ENCODE data around the gene NSMF. TPM values are rescaled to one million over a fixed set of nuclear protein-coding genes. Genes with fewer than 3 reads are reported as not detected.

The NSMF gene
- total RNA-seq, 1 donor from 2014 or later: 24.7 TPM

- Mint-ChIP-seq H3K36me3 (ENCODE audit: low read depth) (no peaks in the 10 kb centered on the region), H3K27me3 (peaks cover 8% of the 10 kb centered on the region), H3K4me1 (peaks cover 6% of the 10 kb centered on the region), H3K9me3 (no peaks in the 10 kb centered on the region), H3K27ac (no peak overlapping the region), H3K4me3 (no peak overlapping the region)
- intact Hi-C loops (cut with micrococcal nuclease): no loop called here
- CTCF ChIA-PET: interaction anchor here (1.8 kb wide), 1 partner anchor 24 kb away, joined by 7 read pairs; the partner anchor contains the start of genes EXD3 and NOXA1
- POLR2A ChIA-PET: interaction anchor here (0.8 kb wide), 1 partner anchor 12 kb away, joined by 4 read pairs; the partner anchor contains the start of gene NSMF
- no peak for DNase-seq
- TF ChIP-seq, protein P1, sequence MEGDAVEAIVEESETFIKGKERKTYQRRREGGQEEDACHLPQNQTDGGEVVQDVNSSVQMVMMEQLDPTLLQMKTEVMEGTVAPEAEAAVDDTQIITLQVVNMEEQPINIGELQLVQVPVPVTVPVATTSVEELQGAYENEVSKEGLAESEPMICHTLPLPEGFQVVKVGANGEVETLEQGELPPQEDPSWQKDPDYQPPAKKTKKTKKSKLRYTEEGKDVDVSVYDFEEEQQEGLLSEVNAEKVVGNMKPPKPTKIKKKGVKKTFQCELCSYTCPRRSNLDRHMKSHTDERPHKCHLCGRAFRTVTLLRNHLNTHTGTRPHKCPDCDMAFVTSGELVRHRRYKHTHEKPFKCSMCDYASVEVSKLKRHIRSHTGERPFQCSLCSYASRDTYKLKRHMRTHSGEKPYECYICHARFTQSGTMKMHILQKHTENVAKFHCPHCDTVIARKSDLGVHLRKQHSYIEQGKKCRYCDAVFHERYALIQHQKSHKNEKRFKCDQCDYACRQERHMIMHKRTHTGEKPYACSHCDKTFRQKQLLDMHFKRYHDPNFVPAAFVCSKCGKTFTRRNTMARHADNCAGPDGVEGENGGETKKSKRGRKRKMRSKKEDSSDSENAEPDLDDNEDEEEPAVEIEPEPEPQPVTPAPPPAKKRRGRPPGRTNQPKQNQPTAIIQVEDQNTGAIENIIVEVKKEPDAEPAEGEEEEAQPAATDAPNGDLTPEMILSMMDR (IDR thresholded peaks at IDR 0.05): no peak
- no peak for ATAC-seq (ENCODE audit: low read depth)
Observed at GRCh38 chr9:137446851-137447471, 12.2 kb downstream of the NSMF start.

DNA sequence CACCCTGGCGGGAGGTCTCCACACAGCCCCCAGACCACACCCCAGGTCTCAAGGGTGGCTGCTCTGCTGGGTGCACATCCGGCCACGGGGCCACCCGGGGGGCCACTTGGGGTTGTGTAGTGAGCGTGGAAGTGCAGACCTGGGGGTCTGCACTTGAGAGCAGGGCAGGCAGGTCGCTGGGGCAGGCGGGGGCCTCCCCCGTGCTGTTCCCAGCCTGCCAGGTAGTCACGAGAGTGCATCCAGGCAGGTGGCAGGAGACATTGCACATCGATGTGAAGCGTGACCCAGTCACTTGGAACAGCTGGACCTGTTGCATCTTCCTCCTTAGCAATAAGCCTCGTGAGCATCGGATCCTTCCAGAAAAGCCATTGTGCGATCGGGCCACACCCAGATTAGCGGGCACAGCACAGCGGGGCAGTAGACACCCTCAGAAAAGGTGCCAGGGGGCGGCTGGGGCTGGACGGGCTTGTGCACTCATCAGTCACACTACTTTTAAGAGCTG, 13.2 kb downstream of the NSMF start:
- ChIA-PET POLR2A (interaction anchor here (0.5 to 0.8 kb wide), 2 partner anchors 13 to 85 kb away, joined by 3 to 4 read pairs; partner anchors contain the start of gene NSMF), CTCF (interaction anchor here (0.9 to 1.8 kb wide), 2 partner anchors 23 to 209 kb away, joined by 3 to 7 read pairs; partner anchors contain the start of genes EXD3 and NOXA1)
- H3K4me3 Mint-ChIP-seq: no peak overlapping the region
- no peaks in the 10 kb centered on the region for H3K36me3 Mint-ChIP-seq (ENCODE audit: low read depth)
- H3K27me3 Mint-ChIP-seq: peaks cover 9% of the 10 kb centered on the region
- no peaks in the 10 kb centered on the region for H3K9me3 Mint-ChIP-seq
- H3K27ac Mint-ChIP-seq: no peak overlapping the region
- ATAC-seq (ENCODE audit: low read depth): no peak
- DNase-seq: no peak
- intact Hi-C loops (cut with micrococcal nuclease): loop anchor here (1.0 to 2.0 kb wide), 4 partner anchors 23 to 210 kb away; partner anchors contain the start of genes EXD3, NOXA1 and NRARP
- TF ChIP-seq, protein P1 (IDR thresholded peaks at IDR 0.05): no peak
- H3K4me1 Mint-ChIP-seq: peaks cover 8% of the 10 kb centered on the region

DNA sequence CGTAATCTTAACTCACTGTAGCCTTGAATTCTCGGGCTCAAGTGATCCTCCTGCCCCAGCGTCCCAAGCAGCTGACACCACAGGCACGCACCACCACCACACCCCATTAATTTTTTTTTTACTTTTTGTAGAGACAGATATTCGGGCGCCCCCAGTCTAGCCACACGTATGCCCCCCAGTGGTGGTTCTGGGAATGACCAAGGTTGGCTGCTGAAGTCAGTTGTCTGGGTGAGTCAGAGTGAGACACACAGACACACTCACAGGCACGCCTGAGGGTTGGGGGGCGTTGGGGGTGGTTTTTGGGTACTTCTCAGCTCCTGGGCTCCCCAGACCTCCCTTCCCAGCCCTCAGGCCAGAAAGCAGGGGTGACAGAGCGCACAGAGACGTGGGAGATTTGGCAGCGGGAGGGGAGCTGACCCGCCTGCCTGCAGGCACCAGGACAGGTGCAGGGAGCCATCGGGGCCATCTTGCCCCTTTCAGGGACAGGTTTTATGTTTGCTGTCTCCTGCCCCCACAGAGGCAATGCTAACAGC, 13.8 kb downstream of the NSMF start:
- intact Hi-C loops (cut with micrococcal nuclease): loop anchor here (1.0 to 2.0 kb wide), 4 partner anchors 22 to 209 kb away; partner anchors contain the start of genes EXD3, NOXA1 and NRARP
- H3K36me3 Mint-ChIP-seq (ENCODE audit: low read depth): no peaks in the 10 kb centered on the region
- CTCF ChIA-PET: interaction anchor here (0.5 to 1.8 kb wide), 4 partner anchors 22 to 210 kb away, joined by 3 to 7 read pairs (median 3); partner anchors contain the start of genes EXD3, NOXA1 and TOR4A
- no peaks in the 10 kb centered on the region for H3K9me3 Mint-ChIP-seq
- peak overlapping the region; percentile 24 for H3K4me3 Mint-ChIP-seq
- POLR2A ChIA-PET: no interaction called here
- peaks cover 9% of the 10 kb centered on the region for H3K27me3 Mint-ChIP-seq
- TF ChIP-seq, protein P1 (IDR thresholded peaks at IDR 0.05): peak; percentile 89
- ATAC-seq (ENCODE audit: low read depth) (peak; percentile 94), DNase-seq (peak; percentile 73)
- H3K4me1 Mint-ChIP-seq: peaks cover 8% of the 10 kb centered on the region
- no peak overlapping the region for H3K27ac Mint-ChIP-seq

DNA sequence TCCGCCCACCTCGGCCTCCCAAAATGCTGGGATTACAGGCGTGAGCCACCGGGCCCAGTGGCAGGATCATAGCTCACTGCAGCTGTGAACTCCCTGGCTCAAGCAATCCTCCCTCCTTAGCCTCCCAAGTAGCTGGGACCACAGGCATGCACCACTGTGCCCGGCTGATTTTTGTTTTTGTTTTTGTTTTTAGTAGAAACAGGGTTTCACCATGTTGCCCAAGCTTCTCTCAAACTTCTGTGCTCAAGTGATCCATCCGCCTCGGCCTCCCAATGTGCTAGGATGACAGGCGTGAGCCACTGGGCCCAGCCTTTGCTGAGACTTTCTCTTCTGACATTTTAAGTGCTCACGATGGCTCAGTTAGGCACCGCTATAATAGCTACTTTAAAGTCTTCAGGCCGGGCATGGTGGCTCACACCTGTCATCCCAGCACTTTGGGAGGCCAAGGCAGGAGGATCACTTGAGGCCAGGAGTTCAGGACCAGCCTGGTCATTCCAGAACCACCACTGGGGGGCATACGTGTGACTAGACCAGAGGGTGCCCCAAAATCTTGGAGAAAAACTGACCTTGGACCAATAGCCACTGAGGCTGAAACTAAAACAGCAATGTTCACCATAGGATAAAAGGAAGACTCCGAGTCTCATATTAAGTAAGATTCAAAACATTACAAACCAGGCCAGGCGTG, 14.9 kb downstream of the NSMF start:
- Mint-ChIP-seq H3K4me3 (no peak overlapping the region), H3K27me3 (peaks cover 9% of the 10 kb centered on the region), H3K36me3 (ENCODE audit: low read depth) (no peaks in the 10 kb centered on the region), H3K9me3 (no peaks in the 10 kb centered on the region), H3K27ac (no peak overlapping the region), H3K4me1 (peaks cover 8% of the 10 kb centered on the region)
- ATAC-seq (ENCODE audit: low read depth): no peak
- CTCF ChIA-PET: interaction anchor here (0.8 to 2.3 kb wide), 8 partner anchors 9 to 602 kb away, joined by 3 to 8 read pairs (median 3); partner anchors contain the start of genes AJM1, EXD3, NOXA1 and NRARP
- POLR2A ChIA-PET: no interaction called here
- intact Hi-C loops (cut with micrococcal nuclease): loop anchor here (2.0 kb wide), 1 partner anchor 149 kb away; no protein-coding TSS in a partner anchor
- DNase-seq: no peak
- TF ChIP-seq, protein P1 (IDR thresholded peaks at IDR 0.05): no peak
